ENCODE measurements around the gene PAQR8. TPM values are rescaled to one million over a fixed set of nuclear protein-coding genes. Genes with fewer than 3 reads are reported as not detected.

The PAQR8 gene
- total RNA-seq, 1 experiment from 2014 or later, result 3.6 TPM

GRCh38 chr6:52369234-52369633, 7.3 kb downstream of the PAQR8 start:
- in situ Hi-C loops (cut with HindIII; ENCODE audit: low pct_unique_long_range_greater_than_20kb, low sequenced_read_pairs), result no loop called here

DNA sequence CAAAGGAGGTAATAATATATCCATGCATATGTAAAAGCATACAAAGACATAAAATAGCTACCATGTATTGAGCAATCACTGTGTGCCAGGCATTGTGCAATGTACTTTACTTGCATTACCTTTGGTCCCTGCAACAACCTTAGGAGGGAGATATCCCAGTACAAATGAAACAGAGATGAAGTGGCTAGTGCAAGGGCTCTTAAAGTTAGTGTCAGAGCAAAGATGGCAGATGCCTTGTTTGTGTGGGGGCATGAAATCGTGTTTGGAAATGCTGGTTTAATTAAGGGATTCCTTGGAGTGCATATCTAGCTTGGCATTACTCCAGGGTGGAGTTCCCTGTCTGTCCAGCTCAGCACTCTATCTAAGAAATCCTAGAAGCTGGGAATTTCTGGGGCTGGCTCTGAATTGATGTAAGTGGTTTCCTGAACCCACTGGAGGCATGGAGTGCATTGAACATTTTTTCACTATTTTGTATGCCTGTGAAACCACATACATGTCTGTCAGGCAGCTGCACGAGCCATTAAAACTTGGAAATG, 9.8 kb downstream of the PAQR8 start:
- in situ Hi-C loops (cut with HindIII; ENCODE audit: low pct_unique_long_range_greater_than_20kb, low sequenced_read_pairs) (no loop called here), intact Hi-C loops (cut with micrococcal nuclease; ENCODE audit: unreplicated experiment) (no loop called here)
- CTCF ChIA-PET, result no interaction called here
- H3K4me1 ChIP-seq (ENCODE audit: control insufficient read depth, insufficient read depth, low read length), result no peaks in the 10 kb centered on the region
- H3K27ac ChIP-seq (ENCODE audit: low read length), result no peak overlapping the region
- BruUV-seq (replicated peaks), result no TSS peak
- POLR2A ChIA-PET, result no interaction called here
- TF ChIP-seq SIN3A (IDR thresholded peaks at IDR 0.05; ENCODE audit: borderline replicate concordance, insufficient read depth, low read depth, low read length) (no peak), POLR2AphosphoS5 (IDR thresholded peaks at IDR 0.05; ENCODE audit: low read depth, low read length) (no peak), TCF7L2 (IDR thresholded peaks at IDR 0.05; ENCODE audit: low read depth, low read length) (no peak)
- TF ChIP-seq, protein P1, sequence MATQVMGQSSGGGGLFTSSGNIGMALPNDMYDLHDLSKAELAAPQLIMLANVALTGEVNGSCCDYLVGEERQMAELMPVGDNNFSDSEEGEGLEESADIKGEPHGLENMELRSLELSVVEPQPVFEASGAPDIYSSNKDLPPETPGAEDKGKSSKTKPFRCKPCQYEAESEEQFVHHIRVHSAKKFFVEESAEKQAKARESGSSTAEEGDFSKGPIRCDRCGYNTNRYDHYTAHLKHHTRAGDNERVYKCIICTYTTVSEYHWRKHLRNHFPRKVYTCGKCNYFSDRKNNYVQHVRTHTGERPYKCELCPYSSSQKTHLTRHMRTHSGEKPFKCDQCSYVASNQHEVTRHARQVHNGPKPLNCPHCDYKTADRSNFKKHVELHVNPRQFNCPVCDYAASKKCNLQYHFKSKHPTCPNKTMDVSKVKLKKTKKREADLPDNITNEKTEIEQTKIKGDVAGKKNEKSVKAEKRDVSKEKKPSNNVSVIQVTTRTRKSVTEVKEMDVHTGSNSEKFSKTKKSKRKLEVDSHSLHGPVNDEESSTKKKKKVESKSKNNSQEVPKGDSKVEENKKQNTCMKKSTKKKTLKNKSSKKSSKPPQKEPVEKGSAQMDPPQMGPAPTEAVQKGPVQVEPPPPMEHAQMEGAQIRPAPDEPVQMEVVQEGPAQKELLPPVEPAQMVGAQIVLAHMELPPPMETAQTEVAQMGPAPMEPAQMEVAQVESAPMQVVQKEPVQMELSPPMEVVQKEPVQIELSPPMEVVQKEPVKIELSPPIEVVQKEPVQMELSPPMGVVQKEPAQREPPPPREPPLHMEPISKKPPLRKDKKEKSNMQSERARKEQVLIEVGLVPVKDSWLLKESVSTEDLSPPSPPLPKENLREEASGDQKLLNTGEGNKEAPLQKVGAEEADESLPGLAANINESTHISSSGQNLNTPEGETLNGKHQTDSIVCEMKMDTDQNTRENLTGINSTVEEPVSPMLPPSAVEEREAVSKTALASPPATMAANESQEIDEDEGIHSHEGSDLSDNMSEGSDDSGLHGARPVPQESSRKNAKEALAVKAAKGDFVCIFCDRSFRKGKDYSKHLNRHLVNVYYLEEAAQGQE (IDR thresholded peaks at IDR 0.05; ENCODE audit: insufficient read depth in 1 of 2, low read depth in 2 of 2, low read length in 1 of 2), result no peak
- TF ChIP-seq, protein P2, sequence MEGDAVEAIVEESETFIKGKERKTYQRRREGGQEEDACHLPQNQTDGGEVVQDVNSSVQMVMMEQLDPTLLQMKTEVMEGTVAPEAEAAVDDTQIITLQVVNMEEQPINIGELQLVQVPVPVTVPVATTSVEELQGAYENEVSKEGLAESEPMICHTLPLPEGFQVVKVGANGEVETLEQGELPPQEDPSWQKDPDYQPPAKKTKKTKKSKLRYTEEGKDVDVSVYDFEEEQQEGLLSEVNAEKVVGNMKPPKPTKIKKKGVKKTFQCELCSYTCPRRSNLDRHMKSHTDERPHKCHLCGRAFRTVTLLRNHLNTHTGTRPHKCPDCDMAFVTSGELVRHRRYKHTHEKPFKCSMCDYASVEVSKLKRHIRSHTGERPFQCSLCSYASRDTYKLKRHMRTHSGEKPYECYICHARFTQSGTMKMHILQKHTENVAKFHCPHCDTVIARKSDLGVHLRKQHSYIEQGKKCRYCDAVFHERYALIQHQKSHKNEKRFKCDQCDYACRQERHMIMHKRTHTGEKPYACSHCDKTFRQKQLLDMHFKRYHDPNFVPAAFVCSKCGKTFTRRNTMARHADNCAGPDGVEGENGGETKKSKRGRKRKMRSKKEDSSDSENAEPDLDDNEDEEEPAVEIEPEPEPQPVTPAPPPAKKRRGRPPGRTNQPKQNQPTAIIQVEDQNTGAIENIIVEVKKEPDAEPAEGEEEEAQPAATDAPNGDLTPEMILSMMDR (IDR thresholded peaks at IDR 0.05), result no peak
- no peak overlapping the region for H3K4me3 ChIP-seq (ENCODE audit: low read depth in 2 of 2, low read length in 2 of 2)
- no peaks in the 10 kb centered on the region for H3K36me3 ChIP-seq (ENCODE audit: control insufficient read depth, insufficient read depth, low read length)
- H3K9me3 ChIP-seq (ENCODE audit: control insufficient read depth, insufficient read depth, low read depth, low read length), result no peaks in the 10 kb centered on the region
- ATAC-seq, result no peak
- H3K27me3 ChIP-seq (ENCODE audit: control insufficient read depth, insufficient read depth, low read length), result no peaks in the 10 kb centered on the region
- DNase-seq (ENCODE audit: low read depth, low spot score), result no peak

More at GRCh38 chr6:52369234-52369633, 7.3 kb downstream of the PAQR8 start:
- no peak overlapping the region for H3K27ac ChIP-seq (ENCODE audit: low read length)
- no peaks in the 10 kb centered on the region for H3K9me3 ChIP-seq (ENCODE audit: control insufficient read depth, insufficient read depth, low read depth, low read length)
- no peaks in the 10 kb centered on the region for H3K36me3 ChIP-seq (ENCODE audit: control insufficient read depth, insufficient read depth, low read length)
- no peaks in the 10 kb centered on the region for H3K4me1 ChIP-seq (ENCODE audit: control insufficient read depth, insufficient read depth, low read length)
- ATAC-seq, result no peak
- BruUV-seq (replicated peaks), result no TSS peak
- H3K4me3 ChIP-seq (ENCODE audit: low read depth in 2 of 2, low read length in 2 of 2), result no peak overlapping the region
- CTCF ChIA-PET, result no interaction called here
- intact Hi-C loops (cut with micrococcal nuclease; ENCODE audit: unreplicated experiment), result no loop called here
- DNase-seq (ENCODE audit: low read depth, low spot score), result no peak
- POLR2A ChIA-PET, result interaction anchor here (0.7 kb wide), 1 partner anchor 296 kb away, joined by 3 read pairs; no protein-coding TSS in a partner anchor
- TF ChIP-seq POLR2AphosphoS5 (IDR thresholded peaks at IDR 0.05; ENCODE audit: low read depth, low read length) (no peak), TCF7L2 (IDR thresholded peaks at IDR 0.05; ENCODE audit: low read depth, low read length) (no peak), SIN3A (IDR thresholded peaks at IDR 0.05; ENCODE audit: borderline replicate concordance, insufficient read depth, low read depth, low read length) (no peak)
- no peaks in the 10 kb centered on the region for H3K27me3 ChIP-seq (ENCODE audit: control insufficient read depth, insufficient read depth, low read length)

DNA sequence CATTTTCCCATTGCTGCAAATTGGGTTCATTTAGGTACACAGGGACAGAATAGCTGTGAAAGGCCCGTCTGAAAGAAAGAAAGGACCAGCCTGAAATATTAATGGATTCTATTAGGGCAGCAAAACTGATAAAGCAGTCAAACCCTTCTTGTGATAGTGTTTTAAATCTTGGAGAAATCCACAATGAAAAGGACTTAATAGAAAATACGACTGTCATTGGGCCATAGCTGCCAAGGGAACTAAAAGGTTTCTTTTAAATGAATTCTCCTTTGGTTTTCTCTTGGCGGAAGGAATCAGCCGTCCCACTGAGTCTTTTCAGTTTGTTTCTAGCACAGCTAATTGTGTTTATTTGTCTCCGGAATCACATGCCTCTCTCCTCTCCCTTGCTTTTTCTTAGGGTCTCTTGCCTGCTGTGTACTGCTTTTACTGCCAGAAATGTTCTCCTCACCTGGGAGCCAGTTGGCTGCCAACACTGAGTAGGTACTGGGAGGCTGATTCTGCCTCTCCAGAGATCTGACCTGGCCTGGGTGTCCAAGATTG, 11.3 kb downstream of the PAQR8 start:
- CTCF ChIA-PET, result no interaction called here

More for the DNA sequence above, 11.3 kb downstream of the PAQR8 start:
- Histone ChIP-seq H3K27me3 (ENCODE audit: control insufficient read depth, insufficient read depth, low read length) (no peaks in the 10 kb centered on the region), H3K4me3 (ENCODE audit: low read depth in 2 of 2, low read length in 2 of 2) (no peak overlapping the region), H3K9me3 (ENCODE audit: control insufficient read depth, insufficient read depth, low read depth, low read length) (no peaks in the 10 kb centered on the region), H3K4me1 (ENCODE audit: control insufficient read depth, insufficient read depth, low read length) (no peaks in the 10 kb centered on the region), H3K36me3 (ENCODE audit: control insufficient read depth, insufficient read depth, low read length) (no peaks in the 10 kb centered on the region), H3K27ac (ENCODE audit: low read length) (no peak overlapping the region)
- POLR2A ChIA-PET, result no interaction called here
- ATAC-seq, result no peak
- no TSS peak for BruUV-seq (replicated peaks)
- in situ Hi-C loops (cut with HindIII; ENCODE audit: low pct_unique_long_range_greater_than_20kb, low sequenced_read_pairs), result no loop called here
- no peak for DNase-seq (ENCODE audit: low read depth, low spot score)
- intact Hi-C loops (cut with micrococcal nuclease; ENCODE audit: unreplicated experiment), result no loop called here
- TF ChIP-seq TCF7L2 (IDR thresholded peaks at IDR 0.05; ENCODE audit: low read depth, low read length) (no peak), POLR2AphosphoS5 (IDR thresholded peaks at IDR 0.05; ENCODE audit: low read depth, low read length) (no peak)

Measured in Panc1 (cell line).